ENCODE measurements around the gene AP4S1.

AP4S1 gene

GRCh38 chr14:31109257-31109656 lies 83.8 kb downstream of the AP4S1 start:
- TF ChIP-seq CTCF (conservative IDR thresholded peaks at IDR 0.05; ENCODE audit: low read length) (no peak), EZH2phosphoT487 (IDR thresholded peaks at IDR 0.05; ENCODE audit: borderline replicate concordance) (no peak)
- Histone ChIP-seq H3K4me3 (ENCODE audit: low read length, poor library complexity, severe bottlenecking) (no peak overlapping the region), H3K4me2 (ENCODE audit: low read depth, low read length, poor library complexity, severe bottlenecking) (no peak overlapping the region), H3K9ac (ENCODE audit: low read depth, low read length, poor library complexity, severe bottlenecking) (no peak overlapping the region), H4K20me1 (ENCODE audit: insufficient read depth, low read length, poor library complexity, severe bottlenecking) (no peaks in the 10 kb centered on the region), H3K79me2 (ENCODE audit: insufficient read depth, low read length) (no peaks in the 10 kb centered on the region), H3K9me2 (replicated peaks; ENCODE audit: low read depth, low read length) (no peaks in the 10 kb centered on the region), H3K36me3 (ENCODE audit: insufficient read depth, low read length) (peaks cover 92% of the 10 kb centered on the region; the same call in 1 of the 2 replicates), H2AFZ (ENCODE audit: low read length) (no peak overlapping the region), H3K27me3 (ENCODE audit: insufficient read depth, low read length, poor library complexity, severe bottlenecking) (no peaks in the 10 kb centered on the region), H3K4me1 (ENCODE audit: insufficient read depth, low read length, poor library complexity, severe bottlenecking) (no peaks in the 10 kb centered on the region), H3K9me3 (ENCODE audit: insufficient read depth, low read depth, low read length) (no peaks in the 10 kb centered on the region), H3F3A (ENCODE audit: low read depth) (no peaks in the 10 kb centered on the region)

- H2AFZ ChIP-seq (ENCODE audit: low read length) = no peak overlapping the region
- H3K27me3 ChIP-seq (ENCODE audit: insufficient read depth, low read length, poor library complexity, severe bottlenecking) = no peaks in the 10 kb centered on the region
- no peak for TF ChIP-seq CTCF (conservative IDR thresholded peaks at IDR 0.05; ENCODE audit: low read length)
- TF ChIP-seq EZH2phosphoT487 (IDR thresholded peaks at IDR 0.05; ENCODE audit: borderline replicate concordance) = no peak
- H3K4me3 ChIP-seq (ENCODE audit: low read length, poor library complexity, severe bottlenecking) = no peak overlapping the region
- H3K9me2 ChIP-seq (replicated peaks; ENCODE audit: low read depth, low read length) = no peaks in the 10 kb centered on the region
- no peaks in the 10 kb centered on the region for H3K4me1 ChIP-seq (ENCODE audit: insufficient read depth, low read length, poor library complexity, severe bottlenecking)
- H3F3A ChIP-seq (ENCODE audit: low read depth) = no peaks in the 10 kb centered on the region
- no peak overlapping the region for H3K4me2 ChIP-seq (ENCODE audit: low read depth, low read length, poor library complexity, severe bottlenecking)
- peaks cover 89% of the 10 kb centered on the region; the same call in 1 of the 2 replicates for H3K36me3 ChIP-seq (ENCODE audit: insufficient read depth, low read length)
- H3K79me2 ChIP-seq (ENCODE audit: insufficient read depth, low read length) = no peaks in the 10 kb centered on the region
- no peaks in the 10 kb centered on the region for H3K9me3 ChIP-seq (ENCODE audit: insufficient read depth, low read depth, low read length)
- no peaks in the 10 kb centered on the region for H4K20me1 ChIP-seq (ENCODE audit: insufficient read depth, low read length, poor library complexity, severe bottlenecking)
- no peak overlapping the region for H3K9ac ChIP-seq (ENCODE audit: low read depth, low read length, poor library complexity, severe bottlenecking)
Measured at GRCh38 chr14:31110872-31111271, 85.4 kb downstream of the AP4S1 start.

GRCh38 chr14:31113794-31114193 lies 88.3 kb downstream of the AP4S1 start:
- peaks cover 86% of the 10 kb centered on the region; the same call in 1 of the 2 replicates for H3K36me3 ChIP-seq (ENCODE audit: insufficient read depth, low read length)
- H3K4me2 ChIP-seq (ENCODE audit: low read depth, low read length, poor library complexity, severe bottlenecking) = no peak overlapping the region
- no peaks in the 10 kb centered on the region for H3K9me3 ChIP-seq (ENCODE audit: insufficient read depth, low read depth, low read length)
- no peak overlapping the region for H3K4me3 ChIP-seq (ENCODE audit: low read length, poor library complexity, severe bottlenecking)
- H2AFZ ChIP-seq (ENCODE audit: low read length) = no peak overlapping the region
- no peak overlapping the region for H3K9ac ChIP-seq (ENCODE audit: low read depth, low read length, poor library complexity, severe bottlenecking)
- H4K20me1 ChIP-seq (ENCODE audit: insufficient read depth, low read length, poor library complexity, severe bottlenecking) = no peaks in the 10 kb centered on the region
- no peaks in the 10 kb centered on the region for H3K4me1 ChIP-seq (ENCODE audit: insufficient read depth, low read length, poor library complexity, severe bottlenecking)
- H3K9me2 ChIP-seq (replicated peaks; ENCODE audit: low read depth, low read length) = no peaks in the 10 kb centered on the region
- H3K27me3 ChIP-seq (ENCODE audit: insufficient read depth, low read length, poor library complexity, severe bottlenecking) = no peaks in the 10 kb centered on the region
- no peaks in the 10 kb centered on the region for H3K79me2 ChIP-seq (ENCODE audit: insufficient read depth, low read length)
- TF ChIP-seq CTCF (conservative IDR thresholded peaks at IDR 0.05; ENCODE audit: low read length) (no peak), EZH2phosphoT487 (IDR thresholded peaks at IDR 0.05; ENCODE audit: borderline replicate concordance) (no peak)
- H3F3A ChIP-seq (ENCODE audit: low read depth) = no peaks in the 10 kb centered on the region

All from Loucy (cell line).